G401.6 (cell line): ENCODE results near the gene LZTFL1.

Experiments used
- FAIRE-seq: peaks from 2 replicates; lab custom pipeline; 2012; peaks lifted over from hg19 to GRCh38; lab: Jason Lieb, UNC

LZTFL1 gene

GRCh38 chr3:45785605-45786150 lies 56.2 kb downstream of the LZTFL1 start:
- FAIRE-seq, result no peak

- no peak for FAIRE-seq
Observed at GRCh38 chr3:45783667-45784066, 58.3 kb downstream of the LZTFL1 start.

- FAIRE-seq, result no peak
Observed at GRCh38 chr3:45782381-45782780, 59.5 kb downstream of the LZTFL1 start.

- FAIRE-seq, result no peak
Observed at GRCh38 chr3:45781841-45782240, 60.1 kb downstream of the LZTFL1 start.

- FAIRE-seq, result no peak
Observed at GRCh38 chr3:45781271-45781670, 60.6 kb downstream of the LZTFL1 start.

GRCh38 chr3:45779746-45780735 lies 61.9 kb downstream of the LZTFL1 start:
- no peak for FAIRE-seq

- FAIRE-seq, result no peak
Observed at GRCh38 chr3:45778761-45779201, 63.1 kb downstream of the LZTFL1 start.

GRCh38 chr3:45777746-45778386 lies 64.1 kb downstream of the LZTFL1 start:
- FAIRE-seq, result no peak

- FAIRE-seq, result no peak
Observed at GRCh38 chr3:45777111-45777745, 64.7 kb downstream of the LZTFL1 start.

- no peak for FAIRE-seq
Observed at GRCh38 chr3:45776611-45777010, 65.3 kb downstream of the LZTFL1 start.

- no peak for FAIRE-seq
Observed at GRCh38 chr3:45776301-45776595, 65.7 kb downstream of the LZTFL1 start.

GRCh38 chr3:45775571-45776300 lies 66.2 kb downstream of the LZTFL1 start:
- no peak for FAIRE-seq

- no peak for FAIRE-seq
Observed at GRCh38 chr3:45774581-45775521, 67.1 kb downstream of the LZTFL1 start.

GRCh38 chr3:45773714-45774449 lies 68.0 kb downstream of the LZTFL1 start:
- FAIRE-seq, result no peak
